WTC11 (cell line): Measurements from ENCODE around the gene RIPOR3. TPM values are rescaled to one million over a fixed set of nuclear protein-coding genes. Genes with fewer than 3 reads are reported as not detected.

Experiments
- ATAC-seq: fragments of 200-7000 bp; cut with Tn5 transposase; 2 replicates; pipeline ENCODE4 v1.10.0; 2021; ENCODE audit warnings: mild to moderate bottlenecking, moderate library complexity
- CTCF ChIA-PET: fragments of 300-600 bp; sonication (Branson Sonifier 250); formaldehyde crosslinking; loops from one replicate; lab custom pipeline; 2021; ENCODE audit warnings: antibody characterized with exemption; lab: Charles Lee
- POLR2A ChIA-PET: fragments of 350-600 bp; sonication (Branson Sonifier 250); formaldehyde crosslinking; loops from one replicate; lab custom pipeline; 2021; ENCODE audit warnings: antibody characterized with exemption; lab: Charles Lee
- DNase-seq: peaks from one replicate; pipeline ENCODE4 v3.0.0; 2021; ENCODE audit warnings: low spot score
- H3K27ac Mint-ChIP-seq: 2 replicates; pipeline ENCODE4 v1.8.0; 2021; ENCODE audit warnings: mixed read lengths
- H3K27me3 Mint-ChIP-seq: 2 replicates; pipeline ENCODE4 v1.8.0; 2021; ENCODE audit warnings: low read depth, mild to moderate bottlenecking, moderate library complexity, mixed read lengths
- H3K36me3 Mint-ChIP-seq: 2 replicates; pipeline ENCODE4 v1.8.0; 2021; ENCODE audit warnings: mixed read lengths
- H3K4me1 Mint-ChIP-seq: 2 replicates; pipeline ENCODE4 v1.8.0; 2022; ENCODE audit warnings: mixed read lengths
- H3K4me3 Mint-ChIP-seq: 2 replicates; pipeline ENCODE4 v1.8.0; 2021; ENCODE audit warnings: mild to moderate bottlenecking, moderate library complexity, mixed read lengths
- H3K9me3 Mint-ChIP-seq: 2 replicates; pipeline ENCODE4 v1.8.0; 2021; ENCODE audit warnings: mixed read lengths
- ARID4B ChIP-seq: sonication (generic); formaldehyde crosslinking; IDR thresholded peaks from 2 replicates; pipeline ENCODE4 v1.8.0; 2023; ENCODE audit warnings: missing genetic modification reagents, mild to moderate bottlenecking, borderline replicate concordance
- CTCF ChIP-seq: fragments of 200-600 bp; IDR thresholded peaks from 2 replicates; pipeline ENCODE4 v1.8.0; 2022; ENCODE audit warnings: antibody characterized with exemption
- E2F4 ChIP-seq: sonication (generic); formaldehyde crosslinking; IDR thresholded peaks from 2 replicates; pipeline ENCODE4 v1.8.1; 2022; ENCODE audit warnings: low read depth, mild to moderate bottlenecking, moderate library complexity, missing genetic modification reagents, borderline replicate concordance
- ETV6 ChIP-seq: sonication (generic); formaldehyde crosslinking; IDR thresholded peaks from 2 replicates; pipeline ENCODE4 v1.8.1; 2022; ENCODE audit warnings: mild to moderate bottlenecking, missing genetic modification reagents
- FOXP4 ChIP-seq: sonication (generic); formaldehyde crosslinking; IDR thresholded peaks from 2 replicates; pipeline ENCODE4 v1.8.0; 2022; ENCODE audit warnings: mild to moderate bottlenecking, missing genetic modification reagents
- GRHL2 ChIP-seq: fragments of 250-450 bp; sonication (Bioruptor Pico); IDR thresholded peaks from 2 replicates; pipeline ENCODE4 v1.8.0; 2022; ENCODE audit warnings: mild to moderate bottlenecking, moderate library complexity; ENCODE audit not compliant: insufficient replicate concordance, severe bottlenecking
- MLX ChIP-seq: sonication (generic); formaldehyde crosslinking; IDR thresholded peaks from 2 replicates; pipeline ENCODE4 v1.8.1; 2023; ENCODE audit warnings: mild to moderate bottlenecking, missing genetic modification reagents, moderate library complexity
- NR1H2 ChIP-seq: sonication (generic); formaldehyde crosslinking; IDR thresholded peaks from 2 replicates; pipeline ENCODE4 v1.9.0; 2021; ENCODE audit warnings: mild to moderate bottlenecking, moderate library complexity, missing genetic modification reagents
- RELA ChIP-seq: sonication (generic); formaldehyde crosslinking; IDR thresholded peaks from 2 replicates; pipeline ENCODE4 v1.8.1; 2022; ENCODE audit warnings: missing genetic modification reagents, mild to moderate bottlenecking, borderline replicate concordance
- ZMAT4 ChIP-seq: fragments of 250-450 bp; sonication (Bioruptor Pico); IDR thresholded peaks from 2 replicates; pipeline ENCODE4 v1.9.0; 2021; ENCODE audit warnings: mild to moderate bottlenecking
- ZNF263 ChIP-seq: sonication (generic); formaldehyde crosslinking; IDR thresholded peaks from 2 replicates; pipeline ENCODE4 v1.8.1; 2022; ENCODE audit warnings: low read depth, mild to moderate bottlenecking, moderate library complexity, missing genetic modification reagents
- total RNA-seq: library from RNA; stranded (reverse); gene quantifications from 3 replicates; pipeline ENCODE4 v1.2.3, GENCODE V29; 2021
- TF ChIP-seq, protein P1 (sequence below): sonication (generic); formaldehyde crosslinking; IDR thresholded peaks from 2 replicates; pipeline ENCODE4 v1.8.1; 2023; ENCODE audit warnings: mild to moderate bottlenecking, moderate library complexity, missing genetic modification reagents
- TF ChIP-seq, protein P2 (sequence below): sonication (generic); formaldehyde crosslinking; IDR thresholded peaks from 2 replicates; pipeline ENCODE4 v1.8.1; 2022; ENCODE audit warnings: mild to moderate bottlenecking, moderate library complexity, missing genetic modification reagents
- TF ChIP-seq, protein P3 (sequence below): sonication (generic); formaldehyde crosslinking; conservative IDR thresholded peaks from 2 replicates; pipeline ENCODE4 v1.8.1; 2022; ENCODE audit warnings: mild to moderate bottlenecking, missing genetic modification reagents
- TF ChIP-seq, protein P4 (sequence below): fragments of 250-450 bp; sonication (Bioruptor Pico); conservative IDR thresholded peaks from 2 replicates; pipeline ENCODE4 v1.9.0; 2021; ENCODE audit warnings: mild to moderate bottlenecking

Gene RIPOR3
- total RNA-seq, 1 experiment from 2014 or later, result 6.5 TPM

DNA sequence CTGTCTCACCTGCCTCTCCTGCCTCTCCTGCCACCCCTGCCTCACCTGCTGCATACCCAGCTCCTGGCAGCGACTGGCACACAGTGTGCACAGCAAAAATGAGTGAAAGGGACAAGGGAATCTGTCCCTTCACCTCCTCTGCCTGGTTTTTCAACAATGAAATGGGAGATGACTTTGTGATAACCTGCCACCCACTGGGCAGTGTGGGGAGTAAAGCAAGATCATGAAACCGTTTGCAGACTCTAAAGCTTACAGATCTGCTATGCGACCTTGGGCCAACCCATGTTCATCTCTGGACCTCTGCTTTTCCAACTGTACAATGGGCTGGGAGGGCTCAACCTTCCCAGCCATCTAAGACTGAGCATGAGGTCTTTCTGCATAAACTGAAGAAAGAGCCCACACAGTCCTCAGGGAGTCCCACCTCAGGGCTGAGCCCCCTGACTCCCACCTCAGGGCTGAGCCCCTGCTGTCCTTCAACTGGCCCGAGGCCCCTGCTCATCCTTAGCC is 81.1 kb downstream of the RIPOR3 start:
- ChIA-PET CTCF (interaction anchor here (1.0 to 2.2 kb wide), 4 partner anchors 16 to 103 kb away, joined by 4 to 13 read pairs (median 7); no protein-coding TSS in a partner anchor), POLR2A (no interaction called here)
- Mint-ChIP-seq H3K4me1 (peaks cover 7% of the 10 kb centered on the region), H3K27ac (no peak overlapping the region; the same call in 1 of the 2 replicates), H3K9me3 (no peaks in the 10 kb centered on the region), H3K36me3 (no peaks in the 10 kb centered on the region), H3K27me3 (no peaks in the 10 kb centered on the region), H3K4me3 (no peak overlapping the region)
- TF ChIP-seq E2F4, result no peak
- no peak for TF ChIP-seq MLX (CRISPR knock-in tag)
- no peak for TF ChIP-seq GRHL2 (CRISPR knock-in tag)
- no peak for TF ChIP-seq ZMAT4
- TF ChIP-seq, protein P1, sequence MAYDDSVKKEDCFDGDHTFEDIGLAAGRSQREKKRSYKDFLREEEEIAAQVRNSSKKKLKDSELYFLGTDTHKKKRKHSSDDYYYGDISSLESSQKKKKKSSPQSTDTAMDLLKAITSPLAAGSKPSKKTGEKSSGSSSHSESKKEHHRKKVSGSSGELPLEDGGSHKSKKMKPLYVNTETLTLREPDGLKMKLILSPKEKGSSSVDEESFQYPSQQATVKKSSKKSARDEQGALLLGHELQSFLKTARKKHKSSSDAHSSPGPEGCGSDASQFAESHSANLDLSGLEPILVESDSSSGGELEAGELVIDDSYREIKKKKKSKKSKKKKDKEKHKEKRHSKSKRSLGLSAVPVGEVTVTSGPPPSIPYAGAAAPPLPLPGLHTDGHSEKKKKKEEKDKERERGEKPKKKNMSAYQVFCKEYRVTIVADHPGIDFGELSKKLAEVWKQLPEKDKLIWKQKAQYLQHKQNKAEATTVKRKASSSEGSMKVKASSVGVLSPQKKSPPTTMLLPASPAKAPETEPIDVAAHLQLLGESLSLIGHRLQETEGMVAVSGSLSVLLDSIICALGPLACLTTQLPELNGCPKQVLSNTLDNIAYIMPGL (CRISPR knock-in tag), result no peak
- ATAC-seq (no peak), DNase-seq (no peak)

- H3K4me1 Mint-ChIP-seq, result peaks cover 7% of the 10 kb centered on the region
- H3K36me3 Mint-ChIP-seq, result no peaks in the 10 kb centered on the region
- POLR2A ChIA-PET, result no interaction called here
- no peaks in the 10 kb centered on the region for H3K9me3 Mint-ChIP-seq
- H3K27me3 Mint-ChIP-seq, result no peaks in the 10 kb centered on the region
- H3K27ac Mint-ChIP-seq, result no peak overlapping the region
- DNase-seq (no peak), ATAC-seq (no peak)
- H3K4me3 Mint-ChIP-seq, result no peak overlapping the region
- CTCF ChIA-PET, result interaction anchor here (0.9 to 2.2 kb wide), 6 partner anchors 17 to 104 kb away, joined by 3 to 13 read pairs (median 6); no protein-coding TSS in a partner anchor
- TF ChIP-seq FOXP4 (CRISPR knock-in tag) (no peak), ZNF263 (CRISPR knock-in tag) (no peak), NR1H2 (no peak), ARID4B (CRISPR knock-in tag) (no peak), RELA (no peak), CTCF (no peak), MLX (CRISPR knock-in tag) (no peak), ETV6 (CRISPR knock-in tag) (no peak)
- TF ChIP-seq, protein P2, sequence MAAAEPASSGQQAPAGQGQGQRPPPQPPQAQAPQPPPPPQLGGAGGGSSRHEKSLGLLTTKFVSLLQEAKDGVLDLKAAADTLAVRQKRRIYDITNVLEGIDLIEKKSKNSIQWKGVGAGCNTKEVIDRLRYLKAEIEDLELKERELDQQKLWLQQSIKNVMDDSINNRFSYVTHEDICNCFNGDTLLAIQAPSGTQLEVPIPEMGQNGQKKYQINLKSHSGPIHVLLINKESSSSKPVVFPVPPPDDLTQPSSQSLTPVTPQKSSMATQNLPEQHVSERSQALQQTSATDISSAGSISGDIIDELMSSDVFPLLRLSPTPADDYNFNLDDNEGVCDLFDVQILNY (CRISPR knock-in tag), result no peak
- TF ChIP-seq, protein P3, sequence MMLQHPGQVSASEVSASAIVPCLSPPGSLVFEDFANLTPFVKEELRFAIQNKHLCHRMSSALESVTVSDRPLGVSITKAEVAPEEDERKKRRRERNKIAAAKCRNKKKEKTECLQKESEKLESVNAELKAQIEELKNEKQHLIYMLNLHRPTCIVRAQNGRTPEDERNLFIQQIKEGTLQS (CRISPR knock-in tag), result no peak
- TF ChIP-seq, protein P4, sequence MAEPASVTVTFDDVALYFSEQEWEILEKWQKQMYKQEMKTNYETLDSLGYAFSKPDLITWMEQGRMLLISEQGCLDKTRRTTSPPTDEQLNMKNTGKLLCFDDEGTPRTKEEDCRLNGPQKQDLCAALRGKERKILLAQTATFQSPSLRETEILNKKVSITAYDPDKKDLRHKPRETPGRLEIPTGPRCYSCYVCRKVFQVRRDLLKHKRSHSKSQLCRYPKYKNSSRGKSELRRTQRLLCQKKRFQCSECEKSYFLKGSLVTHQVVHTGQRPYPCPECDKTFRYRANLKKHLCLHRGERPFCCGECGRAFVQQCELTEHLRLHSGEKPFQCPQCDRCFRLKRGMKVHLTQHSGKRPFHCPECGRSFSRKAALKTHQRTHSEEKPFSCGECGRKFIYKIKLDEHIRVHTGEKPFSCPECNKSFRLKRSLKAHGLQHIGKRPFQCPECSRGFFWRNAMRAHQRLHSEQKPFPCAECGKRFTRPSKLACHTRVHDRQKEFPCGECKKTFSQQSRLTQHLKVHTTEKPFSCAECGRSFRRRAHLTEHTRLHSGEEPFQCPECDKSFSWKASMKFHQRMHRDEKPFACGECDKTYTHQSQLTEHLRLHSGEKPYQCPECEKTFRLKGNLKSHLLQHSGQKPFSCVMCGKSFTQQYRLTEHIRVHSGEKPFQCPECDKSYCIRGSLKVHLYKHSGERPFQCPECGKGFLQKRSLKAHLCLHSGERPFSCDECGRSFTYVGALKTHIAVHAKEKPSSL (CRISPR knock-in tag), result no peak
Observed at GRCh38 chr20:50609438-50609989, 81.8 kb downstream of the RIPOR3 start.
